HCT116 (cell line): ENCODE measurements around the gene APEX2. TPM values are rescaled to one million over a fixed set of nuclear protein-coding genes. Genes with fewer than 3 reads are reported as not detected.
"Not testable (repeated sequence)": the region's sequence is repeated elsewhere in the genome, so short reads cannot be mapped to it uniquely, and the experiment has no call there.

ENCODE experiments used
- ATAC-seq: fragments of 200-7000 bp; cut with Tn5 transposase; 2 replicates; pipeline ENCODE4 v1.9.1; 2020; ENCODE audit warnings: mild to moderate bottlenecking, moderate library complexity
- BruUV-seq: library from RNA; stranded (reverse); fragments of 400-500 nt; replicated peaks from 2 replicates; lab custom pipeline; 2021; lab: Mats Ljungman, UMichigan
- CTCF ChIA-PET: fragments of 300-600 bp; sonication (Branson Sonifier 250); formaldehyde crosslinking; loops from one replicate; lab custom pipeline; 2021; ENCODE audit warnings: antibody characterized with exemption; lab: Charles Lee
- POLR2A ChIA-PET: fragments of 300-600, 350-600 bp; sonication (Branson Sonifier 250); formaldehyde crosslinking; loops from one replicate; lab custom pipeline; 2021; ENCODE audit warnings: antibody characterized with exemption; lab: Charles Lee
- RAD21 ChIA-PET, 2 experiments: fragments of 300-600 bp; sonication (Branson Sonifier 250); formaldehyde crosslinking; loops; one replicate each; lab custom pipeline; 2023; ENCODE audit warnings: low total read pairs in 2 of 2; ENCODE audit not compliant: uncharacterized antibody in 2 of 2, unreplicated experiment in 2 of 2, low non-redundant PET in 1 of 2; lab: Charles Lee
- DNase-seq: peaks from one replicate; pipeline ENCODE4 v3.0.0-alpha.2; 2010; ENCODE audit warnings: low read depth, low spot score
- H2AFZ ChIP-seq: fragments of 200-600 bp; shearing (Covaris generic), sonication (generic); 2 replicates; pipeline ENCODE4 v1.6.1; 2017; ENCODE audit warnings: low read depth, mixed run types, mixed read lengths, antibody characterized with exemption, low read length; ENCODE audit not compliant: poor library complexity, severe bottlenecking
- H3K27ac ChIP-seq: 2 replicates; pipeline ENCODE4 v1.5.1; 2012; ENCODE audit warnings: low read depth, low read length
- H3K27me3 ChIP-seq: fragments of 200-600 bp; sonication (generic); 2 replicates; pipeline ENCODE4 v1.6.1; 2016; ENCODE audit warnings: mixed run types, low read length, mixed read lengths; ENCODE audit not compliant: insufficient read depth
- H3K36me3 ChIP-seq, 2 experiments: fragments of 200-500 bp in 1 of 2; fragments of 200-600 bp in 1 of 2; sonication (Bioruptor generic) in 1 of 2; sonication (generic) in 1 of 2; 2 replicates each; pipeline versions ENCODE4 v1.5.1 to v1.6.1; 2014 to 2016; ENCODE audit warnings: low read length in 2 of 2, inconsistent platforms in 1 of 2, mixed read lengths in 1 of 2, mixed run types in 1 of 2; ENCODE audit not compliant: insufficient read depth in 2 of 2, control insufficient read depth in 1 of 2
- H3K4me1 ChIP-seq, 2 experiments: fragments of 200-600 bp in 1 of 2; sonication (generic) in 1 of 2; 2 replicates each; pipeline versions ENCODE4 v1.5.1 to v1.6.1; 2012 to 2017; ENCODE audit warnings: low read length in 2 of 2, inconsistent platforms in 1 of 2, mild to moderate bottlenecking in 1 of 2, mixed read lengths in 1 of 2, mixed run types in 1 of 2, moderate library complexity in 1 of 2; ENCODE audit not compliant: insufficient read depth in 2 of 2, control insufficient read depth in 1 of 2
- H3K4me2 ChIP-seq: fragments of 200-600 bp; sonication (generic); 2 replicates; pipeline ENCODE4 v1.6.1; 2017; ENCODE audit warnings: mixed run types, low read length, mixed read lengths
- H3K4me3 ChIP-seq, 2 experiments: fragments of 200-600 bp in 1 of 2; sonication (generic) in 1 of 2; replicated peaks in 1 of 2; 2 replicates each; pipeline ENCODE4 v1.5.1; 2011 to 2016; ENCODE audit warnings: low read length in 2 of 2, control low read depth in 1 of 2, low read depth in 1 of 2, mild to moderate bottlenecking in 1 of 2, mixed read lengths in 1 of 2, mixed run types in 1 of 2
- H3K79me2 ChIP-seq: fragments of 200-600 bp; sonication (generic); 2 replicates; pipeline ENCODE4 v1.6.1; 2017; ENCODE audit warnings: mild to moderate bottlenecking, mixed run types, low read length, moderate library complexity, mixed read lengths; ENCODE audit not compliant: insufficient read depth
- H3K9ac ChIP-seq: fragments of 200-600 bp; sonication (generic); 2 replicates; pipeline ENCODE4 v1.6.1; 2016; ENCODE audit warnings: low read length, mixed read lengths
- H3K9me2 ChIP-seq: fragments of 200-600 bp; sonication (generic), shearing (Covaris generic); 2 replicates; pipeline ENCODE4 v1.6.1; 2017; ENCODE audit warnings: mixed run types, mild to moderate bottlenecking, moderate library complexity; ENCODE audit not compliant: insufficient read depth
- H3K9me3 ChIP-seq, 2 experiments: fragments of 200-500 bp in 1 of 2; fragments of 200-600 bp in 1 of 2; sonication (Bioruptor generic) in 1 of 2; sonication (generic) in 1 of 2; 2 replicates each; pipeline ENCODE4 v1.6.1; 2014 to 2017; ENCODE audit warnings: low read length in 2 of 2, mixed read lengths in 2 of 2, inconsistent platforms in 1 of 2, low read depth in 1 of 2, mild to moderate bottlenecking in 1 of 2, mixed run types in 1 of 2, moderate library complexity in 1 of 2; ENCODE audit not compliant: control insufficient read depth in 1 of 2, insufficient read depth in 1 of 2
- H4K20me1 ChIP-seq: fragments of 200-600 bp; sonication (generic), shearing (Covaris generic); 2 replicates; pipeline ENCODE4 v1.6.1; 2017; ENCODE audit warnings: mixed run types, mild to moderate bottlenecking, moderate library complexity; ENCODE audit not compliant: insufficient read depth
- ATF3 ChIP-seq: IDR thresholded peaks from 2 replicates; pipeline ENCODE4 v1.6.1; 2012
- EGR1 ChIP-seq: IDR thresholded peaks from 2 replicates; pipeline ENCODE4 v1.6.1; 2012; ENCODE audit warnings: low read depth
- SP1 ChIP-seq: IDR thresholded peaks from 2 replicates; pipeline ENCODE4 v1.6.1; 2012; ENCODE audit warnings: low read depth
- YY1 ChIP-seq: IDR thresholded peaks from 2 replicates; pipeline ENCODE4 v1.6.1; 2011; ENCODE audit warnings: low read length, low read depth, moderate library complexity, mild to moderate bottlenecking; ENCODE audit not compliant: insufficient replicate concordance; ENCODE audit errors: extremely low read depth
- ZBTB33 ChIP-seq: IDR thresholded peaks from 2 replicates; pipeline ENCODE4 v1.6.1; 2011; ENCODE audit warnings: mild to moderate bottlenecking, low read length, moderate library complexity; ENCODE audit not compliant: insufficient replicate concordance; ENCODE audit errors: extremely low read depth
- ZFX ChIP-seq: fragments of 450-650 bp; IDR thresholded peaks from 2 replicates; pipeline ENCODE4 v1.6.1; 2017
- intact Hi-C: fragments of 100-400 bp; cut with micrococcal nuclease; formaldehyde crosslinking; loops from 2 replicates; pipeline ENCODE4 v1.10.0; 2022
- total RNA-seq: library from RNA; stranded (reverse); gene quantifications from one replicate; pipeline ENCODE4 v1.2.1, GENCODE V29; 2021; ENCODE audit not compliant: unreplicated experiment

Gene APEX2
- total RNA-seq, 1 experiment from 2014 or later, result 28.2 TPM

- ChIA-PET RAD21 (no interaction called here), POLR2A (no interaction called here), CTCF (no interaction called here)
- Histone ChIP-seq H4K20me1 (no peaks in the 10 kb centered on the region), H3K9me3 (no peaks in the 10 kb centered on the region), H3K36me3 (no peaks in the 10 kb centered on the region), H3K79me2 (no peaks in the 10 kb centered on the region), H3K9ac (no peak overlapping the region), H2AFZ (no peak overlapping the region), H3K4me3 (no peak overlapping the region), H3K27me3 (no peaks in the 10 kb centered on the region), H3K4me1 (peaks cover 0 to 4% of the 10 kb centered on the region in 2 experiments; a peak in 1 of 4 replicates), H3K4me2 (no peak overlapping the region), H3K27ac (no peak overlapping the region), H3K9me2 (no peaks in the 10 kb centered on the region)
- intact Hi-C loops, result no loop called here
- DNase-seq (no peak), ATAC-seq (no peak)
- BruUV-seq, result no TSS peak
- TF ChIP-seq ATF3 (no peak), YY1 (no peak), EGR1 (no peak), SP1 (no peak), ZBTB33 (no peak), ZFX (no peak)
Measured at GRCh38 chrX:54980334-54980733, 19.8 kb upstream of the APEX2 start.

DNA sequence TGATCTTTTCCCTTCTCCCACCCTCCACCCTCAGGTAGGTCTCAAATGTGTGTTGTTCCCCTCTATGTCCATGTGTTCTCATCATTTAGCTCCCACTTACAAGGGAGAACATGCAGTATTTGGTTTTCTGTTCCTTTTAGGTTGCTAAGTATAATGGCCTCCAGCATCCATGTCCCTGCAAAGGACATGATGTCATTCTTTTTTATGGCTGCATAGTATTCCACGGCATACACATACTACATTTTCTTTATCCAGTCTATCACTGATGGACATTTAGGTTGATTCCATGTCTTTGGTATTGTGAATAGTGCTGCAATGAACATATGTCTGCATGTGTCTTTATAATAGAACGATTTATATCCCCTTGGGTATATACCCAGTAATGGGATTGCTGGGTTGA, 16.9 kb upstream of the APEX2 start:
- H2AFZ ChIP-seq, H3K4me3 ChIP-seq, BruUV-seq, H3K27me3 ChIP-seq, intact Hi-C loops, H3K27ac ChIP-seq, H3K79me2 ChIP-seq, POLR2A ChIA-PET, H3K36me3 ChIP-seq, H3K4me1 ChIP-seq, H3K9me3 ChIP-seq, DNase-seq, H4K20me1 ChIP-seq, H3K9ac ChIP-seq, CTCF ChIA-PET, RAD21 ChIA-PET, ATAC-seq, H3K4me2 ChIP-seq, H3K9me2 ChIP-seq: not testable (repeated sequence)
